HCT116 (cell line): ENCODE results near the gene SMG6.

Experiments
- CTCF ChIP-seq, 3 experiments: fragments of 200-600 bp in 1 of 3; sonication (generic) in 1 of 3; IDR thresholded peaks in 2 of 3; conservative IDR thresholded peaks in 1 of 3; 2 replicates each; pipeline ENCODE4 v1.5.1; 2012 to 2017; ENCODE audit warnings: low read depth in 2 of 3, low read length in 2 of 3, antibody characterized with exemption in 1 of 3, borderline replicate concordance in 1 of 3, control low read depth in 1 of 3, mild to moderate bottlenecking in 1 of 3, mixed read lengths in 1 of 3, mixed run types in 1 of 3, moderate library complexity in 1 of 3; ENCODE audit not compliant: insufficient read depth in 1 of 3
- EZH2 ChIP-seq: fragments of 200-600 bp; sonication (generic); IDR thresholded peaks from 2 replicates; pipeline ENCODE4 v1.6.1; 2017; ENCODE audit warnings: antibody characterized with exemption, mixed run types
- POLR2AphosphoS5 ChIP-seq: IDR thresholded peaks from 2 replicates; pipeline ENCODE4 v1.6.1; 2011; ENCODE audit warnings: mild to moderate bottlenecking, low read depth, low read length, moderate library complexity
- REST ChIP-seq: IDR thresholded peaks from 2 replicates; pipeline ENCODE4 v1.6.1; 2012; ENCODE audit warnings: low read depth
- SRF ChIP-seq: IDR thresholded peaks from 2 replicates; pipeline ENCODE4 v1.6.1; 2012; ENCODE audit warnings: low read depth
- ZNF274 ChIP-seq: fragments of 200-500 bp; sonication (Bioruptor generic); IDR thresholded peaks from 2 replicates; pipeline ENCODE4 v1.6.1; 2014; ENCODE audit warnings: mild to moderate bottlenecking, low read depth, low read length, inconsistent platforms

GRCh38 chr17:2151358-2152033, 152.1 kb downstream of the SMG6 start:
- TF ChIP-seq REST (no peak), SRF (no peak), CTCF (IDR thresholded peaks at IDR 0.05 in 2 of 3, conservative IDR thresholded peaks at IDR 0.05 in 1 of 3; ENCODE audit: borderline replicate concordance in 1 of 3, insufficient read depth in 1 of 3, low read depth in 2 of 3, low read length in 2 of 3) (no peak), POLR2AphosphoS5 (no peak), ZNF274 (no peak), EZH2 (no peak)
